Upper lobe of right lung (tissue), 1 donor: ENCODE measurements around the gene C16orf82. TPM values are rescaled to one million over a fixed set of nuclear protein-coding genes. Genes with fewer than 3 reads are reported as not detected.

Experiments
- ATAC-seq: fragments of 200-7000 bp; cut with Tn5 transposase; one replicate; pipeline ENCODE4 v1.9.1; 2020; ENCODE audit warnings: mild to moderate bottlenecking, moderate library complexity
- DNase-seq: peaks from one replicate; pipeline ENCODE4 v3.0.0-alpha.2; 2020
- H3K27ac ChIP-seq: fragments of 200-600 bp; one replicate; pipeline ENCODE4 v1.8.0; 2022
- H3K27me3 ChIP-seq: fragments of 200-600 bp; one replicate; pipeline ENCODE4 v1.8.0; 2022; ENCODE audit warnings: mild to moderate bottlenecking
- H3K36me3 ChIP-seq: fragments of 200-600 bp; one replicate; pipeline ENCODE4 v1.8.0; 2022
- H3K4me1 ChIP-seq: fragments of 200-600 bp; one replicate; pipeline ENCODE4 v1.8.0; 2022
- H3K4me3 ChIP-seq: fragments of 200-600 bp; one replicate; pipeline ENCODE4 v1.8.0; 2022; ENCODE audit warnings: mild to moderate bottlenecking
- H3K9me3 ChIP-seq: fragments of 200-600 bp; one replicate; pipeline ENCODE4 v1.8.0; 2022
- CTCF ChIP-seq: fragments of 200-600 bp; IDR thresholded peaks from one replicate; pipeline ENCODE4 v1.8.0; 2022; ENCODE audit warnings: antibody characterized with exemption
- intact Hi-C: fragments of 100-400 bp; cut with DNase I; formaldehyde crosslinking; loops from one replicate; pipeline ENCODE4 v1.11.0; 2022
- total RNA-seq: library from RNA; stranded (reverse); fragmentation: NEBNext Ultra II Directional; extraction: Animal tissue kit (Norgen Biotek cat#: 25700); gene quantifications from one replicate; pipeline ENCODE4 v1.2.1, GENCODE V29; 2021
- donor health status: DM: no; HTN: yes; CAD: no; lungs with severe emphysema.

C16orf82 gene
- total RNA-seq, 1 donor from 2014 or later, result not detected

- Histone ChIP-seq H3K4me1 (peaks cover 3% of the 10 kb centered on the region), H3K27me3 (no peaks in the 10 kb centered on the region), H3K27ac (no peak overlapping the region), H3K4me3 (peak overlapping the region; percentile 14), H3K36me3 (no peaks in the 10 kb centered on the region), H3K9me3 (no peaks in the 10 kb centered on the region)
- intact Hi-C loops, result no loop called here
- DNase-seq (peak; percentile 81), ATAC-seq (peak; percentile 94)
- peak; percentile 88 for TF ChIP-seq CTCF
These were observed 43.2 kb downstream of the C16orf82 start for GRCh38 chr16:27109666-27110523.

- Histone ChIP-seq H3K9me3 (no peaks in the 10 kb centered on the region), H3K4me1 (peaks cover 3% of the 10 kb centered on the region), H3K27me3 (no peaks in the 10 kb centered on the region), H3K27ac (no peak overlapping the region), H3K36me3 (no peaks in the 10 kb centered on the region), H3K4me3 (no peak overlapping the region)
- intact Hi-C loops, result no loop called here
- TF ChIP-seq CTCF, result no peak
- ATAC-seq, result no peak
- DNase-seq, result no peak
These were observed 43.8 kb downstream of the C16orf82 start for GRCh38 chr16:27110524-27110896.

GRCh38 chr16:27111486-27111885, 44.8 kb downstream of the C16orf82 start:
- H3K4me1 ChIP-seq, result peaks cover 3% of the 10 kb centered on the region
- DNase-seq, result no peak
- H3K36me3 ChIP-seq, result no peaks in the 10 kb centered on the region
- H3K4me3 ChIP-seq, result no peak overlapping the region
- no peak overlapping the region for H3K27ac ChIP-seq
- no peaks in the 10 kb centered on the region for H3K9me3 ChIP-seq
- no peaks in the 10 kb centered on the region for H3K27me3 ChIP-seq
- intact Hi-C loops, result no loop called here
- TF ChIP-seq CTCF, result no peak
- no peak for ATAC-seq

GRCh38 chr16:27112093-27112811, 45.5 kb downstream of the C16orf82 start:
- ATAC-seq, result no peak
- Histone ChIP-seq H3K36me3 (no peaks in the 10 kb centered on the region), H3K27me3 (no peaks in the 10 kb centered on the region), H3K4me3 (no peak overlapping the region), H3K4me1 (peaks cover 3% of the 10 kb centered on the region), H3K27ac (no peak overlapping the region), H3K9me3 (no peaks in the 10 kb centered on the region)
- no peak for TF ChIP-seq CTCF
- intact Hi-C loops, result no loop called here
- DNase-seq, result no peak

GRCh38 chr16:27113341-27113841, 46.7 kb downstream of the C16orf82 start:
- no peak for TF ChIP-seq CTCF
- Histone ChIP-seq H3K36me3 (no peaks in the 10 kb centered on the region), H3K27me3 (no peaks in the 10 kb centered on the region), H3K9me3 (no peaks in the 10 kb centered on the region), H3K27ac (no peak overlapping the region), H3K4me3 (no peak overlapping the region), H3K4me1 (peaks cover 3% of the 10 kb centered on the region)
- ATAC-seq (no peak), DNase-seq (no peak)
- intact Hi-C loops, result no loop called here
